Measurements from ENCODE around the gene EDARADD.
"Not testable (repeated sequence)": the region's sequence is repeated elsewhere in the genome, so short reads cannot be mapped to it uniquely, and the experiment has no call there.

EDARADD gene

DNA sequence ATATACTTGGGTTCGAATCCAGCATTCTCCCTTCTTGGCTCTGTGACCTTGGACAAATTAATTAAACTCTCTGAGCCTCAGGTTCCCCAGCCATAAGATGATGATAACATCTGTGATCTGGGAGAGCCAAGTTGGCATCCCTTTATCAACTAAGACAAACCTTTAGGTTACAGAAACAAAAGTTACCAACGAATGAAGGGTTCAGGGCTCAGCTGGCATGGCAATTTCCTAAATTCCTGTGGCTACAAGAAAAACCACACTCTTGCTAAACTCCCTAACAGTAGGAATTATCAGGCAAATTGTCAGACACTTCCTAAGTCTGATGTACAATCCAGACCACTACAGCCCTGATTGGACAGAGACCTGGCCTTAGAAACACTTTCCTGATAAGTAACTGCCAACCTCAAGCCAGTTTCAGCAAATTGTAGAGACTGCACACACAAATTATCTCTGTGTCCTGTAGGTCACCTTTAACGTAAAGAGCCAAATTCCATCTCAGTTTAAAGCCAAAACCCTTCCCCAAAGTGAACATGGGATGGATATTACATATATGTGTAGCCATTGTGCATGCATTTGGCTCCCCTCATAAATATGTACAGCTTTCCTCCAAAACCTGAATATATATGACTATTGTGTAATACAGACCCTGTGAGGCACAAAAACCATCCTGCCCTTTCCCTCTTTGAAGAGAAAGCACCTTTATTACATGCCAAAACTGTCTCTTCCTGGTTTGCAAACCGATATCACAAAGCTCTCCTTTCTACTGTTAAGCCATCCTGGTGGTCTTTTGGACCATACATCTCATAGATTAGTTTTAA is 39.5 kb upstream of the EDARADD start:
- TF ChIP-seq ZFX (IDR thresholded peaks at IDR 0.05; ENCODE audit: borderline replicate concordance), result no peak
- TF ChIP-seq, protein P1, sequence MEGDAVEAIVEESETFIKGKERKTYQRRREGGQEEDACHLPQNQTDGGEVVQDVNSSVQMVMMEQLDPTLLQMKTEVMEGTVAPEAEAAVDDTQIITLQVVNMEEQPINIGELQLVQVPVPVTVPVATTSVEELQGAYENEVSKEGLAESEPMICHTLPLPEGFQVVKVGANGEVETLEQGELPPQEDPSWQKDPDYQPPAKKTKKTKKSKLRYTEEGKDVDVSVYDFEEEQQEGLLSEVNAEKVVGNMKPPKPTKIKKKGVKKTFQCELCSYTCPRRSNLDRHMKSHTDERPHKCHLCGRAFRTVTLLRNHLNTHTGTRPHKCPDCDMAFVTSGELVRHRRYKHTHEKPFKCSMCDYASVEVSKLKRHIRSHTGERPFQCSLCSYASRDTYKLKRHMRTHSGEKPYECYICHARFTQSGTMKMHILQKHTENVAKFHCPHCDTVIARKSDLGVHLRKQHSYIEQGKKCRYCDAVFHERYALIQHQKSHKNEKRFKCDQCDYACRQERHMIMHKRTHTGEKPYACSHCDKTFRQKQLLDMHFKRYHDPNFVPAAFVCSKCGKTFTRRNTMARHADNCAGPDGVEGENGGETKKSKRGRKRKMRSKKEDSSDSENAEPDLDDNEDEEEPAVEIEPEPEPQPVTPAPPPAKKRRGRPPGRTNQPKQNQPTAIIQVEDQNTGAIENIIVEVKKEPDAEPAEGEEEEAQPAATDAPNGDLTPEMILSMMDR (IDR thresholded peaks at IDR 0.05), result no peak
- no peak overlapping the region for H3K27ac ChIP-seq

- no peak overlapping the region for H3K27ac ChIP-seq
- TF ChIP-seq, protein P1 (IDR thresholded peaks at IDR 0.05), result no peak
- no peak for TF ChIP-seq ZFX (IDR thresholded peaks at IDR 0.05; ENCODE audit: borderline replicate concordance)
Measured at GRCh38 chr1:236356141-236356540, 37.9 kb upstream of the EDARADD start.

DNA sequence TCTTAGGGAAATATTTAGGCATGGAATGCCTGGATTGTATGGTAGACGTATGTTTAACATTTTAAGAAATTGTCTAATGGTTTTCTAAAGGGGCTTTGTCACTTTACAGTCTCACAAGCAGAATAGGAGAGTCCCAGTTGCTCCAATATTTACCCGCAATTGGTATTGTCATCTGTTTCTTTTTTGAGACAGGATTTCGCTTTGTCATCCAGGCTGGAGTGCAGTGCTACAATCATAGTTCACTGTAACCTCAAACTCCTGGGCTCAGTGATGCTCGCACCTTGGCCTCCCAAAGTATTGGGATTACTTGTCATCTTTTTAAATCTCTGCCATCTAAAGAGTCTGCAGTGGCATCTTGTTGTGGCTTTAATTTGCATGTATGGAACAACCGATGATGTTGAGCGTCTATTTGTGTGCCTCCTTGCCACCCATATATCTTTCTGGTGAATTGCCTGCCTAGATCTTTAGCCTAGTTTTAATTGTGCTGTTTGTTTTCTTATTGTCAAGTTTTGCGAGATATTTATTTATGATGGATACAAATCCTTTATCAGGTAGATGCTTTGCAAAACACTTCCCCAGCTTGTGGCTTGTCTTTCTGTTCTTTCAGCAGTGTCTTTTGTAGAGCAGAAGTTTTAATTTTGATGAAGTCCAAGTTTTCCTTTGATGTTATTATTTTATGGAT is 32.0 kb upstream of the EDARADD start:
- TF ChIP-seq, protein P1 (IDR thresholded peaks at IDR 0.05), result no peak
- no peak for TF ChIP-seq ZFX (IDR thresholded peaks at IDR 0.05; ENCODE audit: borderline replicate concordance)
- no peak overlapping the region for H3K27ac ChIP-seq

DNA sequence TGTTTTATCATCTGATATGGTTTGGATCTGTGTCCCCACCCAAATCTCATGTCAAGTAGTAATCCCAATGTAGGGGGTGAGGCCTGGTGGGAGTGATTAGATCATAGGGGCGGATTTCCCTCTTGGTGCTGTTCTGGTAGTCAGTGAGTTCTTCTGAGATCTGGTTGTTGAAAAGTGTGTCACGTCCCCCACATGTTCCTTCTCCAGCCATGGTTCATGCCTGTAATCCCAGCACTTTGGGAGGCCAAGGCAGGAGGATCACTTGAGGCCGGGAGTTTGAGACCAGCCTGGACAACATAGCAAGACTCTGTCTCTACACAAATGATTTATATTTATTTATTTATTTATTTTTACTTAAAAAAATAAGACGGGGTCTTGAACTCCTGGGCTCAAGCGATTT is 30.8 kb upstream of the EDARADD start:
- TF ChIP-seq, protein P1 (IDR thresholded peaks at IDR 0.05), result no peak
- TF ChIP-seq ZFX (IDR thresholded peaks at IDR 0.05; ENCODE audit: borderline replicate concordance), result no peak
- H3K27ac ChIP-seq, result no peak overlapping the region

- no peak overlapping the region for H3K27ac ChIP-seq
- TF ChIP-seq, protein P1 (IDR thresholded peaks at IDR 0.05), result no peak
- TF ChIP-seq ZFX (IDR thresholded peaks at IDR 0.05; ENCODE audit: borderline replicate concordance), result no peak
Measured at GRCh38 chr1:236365999-236366570, 28.0 kb upstream of the EDARADD start.

DNA sequence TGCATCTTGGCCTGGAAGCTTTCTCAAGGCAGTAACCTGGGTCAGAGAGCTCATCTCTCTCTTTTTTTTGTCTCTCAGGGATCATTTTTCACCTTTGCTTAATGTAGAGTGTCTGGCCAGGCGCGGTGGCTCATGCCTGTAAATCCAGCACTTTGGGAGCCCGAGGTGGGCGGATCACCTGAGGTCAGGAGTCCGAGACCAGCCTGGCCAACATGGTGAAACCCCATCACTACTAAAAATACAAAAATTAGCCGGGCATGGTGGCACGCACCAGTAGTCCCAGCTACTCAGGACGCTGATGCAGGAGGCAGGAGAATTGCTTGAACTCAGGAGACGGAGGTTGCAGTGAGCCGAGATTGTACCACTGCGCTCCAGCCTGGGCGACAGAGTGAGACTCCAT is 27.4 kb upstream of the EDARADD start:
- H3K27ac ChIP-seq, result not testable (repeated sequence)

GRCh38 chr1:236370420-236370819 is 23.7 kb upstream of the EDARADD start:
- TF ChIP-seq ZFX (IDR thresholded peaks at IDR 0.05; ENCODE audit: borderline replicate concordance), result no peak
- TF ChIP-seq, protein P1 (IDR thresholded peaks at IDR 0.05), result no peak
- H3K27ac ChIP-seq, result no peak overlapping the region
